ENCODE results near the gene MYLK4.

MYLK4 gene

GRCh38 chr6:2622671-2623070 lies 128.1 kb downstream of the MYLK4 start:
- DNase-seq = no peak

- no peak for DNase-seq
Observed at GRCh38 chr6:2619651-2620050, 131.1 kb downstream of the MYLK4 start.

GRCh38 chr6:2617729-2618128 lies 133.0 kb downstream of the MYLK4 start:
- DNase-seq = no peak

- DNase-seq = no peak
Observed at GRCh38 chr6:2616811-2617210, 133.9 kb downstream of the MYLK4 start.

- DNase-seq = no peak
Observed at GRCh38 chr6:2615251-2615650, 135.5 kb downstream of the MYLK4 start.

- no peak for DNase-seq
Observed at GRCh38 chr6:2614846-2615245, 135.9 kb downstream of the MYLK4 start.

- DNase-seq = no peak
Observed at GRCh38 chr6:2614155-2614554, 136.6 kb downstream of the MYLK4 start.
